ENCODE measurements around the gene ATP1A3.
A peak's percentile ranks its signal among the peaks of the same experiment; 100 is the strongest.
"Not testable (repeated sequence)": the region's sequence is repeated elsewhere in the genome, so short reads cannot be mapped to it uniquely, and the experiment has no call there.

Gene ATP1A3

GRCh38 chr19:42010245-42011126 is 16.5 kb upstream of the ATP1A3 start:
- no peak for DNase-seq

GRCh38 chr19:42006569-42006968 is 12.5 kb upstream of the ATP1A3 start:
- no peak for DNase-seq

GRCh38 chr19:42005504-42005903 is 11.5 kb upstream of the ATP1A3 start:
- DNase-seq = no peak

- DNase-seq = no peak
These were observed 9.7 kb upstream of the ATP1A3 start for GRCh38 chr19:42003506-42004294.

GRCh38 chr19:41999878-42000208 is 5.8 kb upstream of the ATP1A3 start:
- no peak for DNase-seq

- no peak for DNase-seq
These were observed 5.2 kb upstream of the ATP1A3 start for GRCh38 chr19:41999071-41999877.

GRCh38 chr19:41998246-41999020 is 4.4 kb upstream of the ATP1A3 start:
- DNase-seq = no peak

GRCh38 chr19:41997851-41998229 is 3.8 kb upstream of the ATP1A3 start:
- DNase-seq = no peak

GRCh38 chr19:41997121-41997850 is 3.3 kb upstream of the ATP1A3 start:
- DNase-seq = peak; percentile 20

GRCh38 chr19:41995959-41996797 is 2.1 kb upstream of the ATP1A3 start:
- no peak for DNase-seq

- DNase-seq = no peak
These were observed 1.2 kb upstream of the ATP1A3 start for GRCh38 chr19:41994994-41995958.

- no peak for DNase-seq
These were observed 516 bp upstream of the ATP1A3 start for GRCh38 chr19:41994521-41994971.

GRCh38 chr19:41991925-41992569 is 2.0 kb downstream of the ATP1A3 start:
- not testable (repeated sequence) for DNase-seq

GRCh38 chr19:41991025-41991424 is 3.0 kb downstream of the ATP1A3 start:
- DNase-seq = no peak

- no peak for DNase-seq
These were observed 3.4 kb downstream of the ATP1A3 start for GRCh38 chr19:41990615-41991014.

GRCh38 chr19:41990028-41990427 is 4.0 kb downstream of the ATP1A3 start:
- DNase-seq = no peak

GRCh38 chr19:41988947-41989346 is 5.1 kb downstream of the ATP1A3 start:
- DNase-seq = no peak

GRCh38 chr19:41987141-41987860 is 6.7 kb downstream of the ATP1A3 start:
- no peak for DNase-seq

Measured in activated effector memory CD4-positive, alpha-beta T cell treated with Interleukin-2 at 50 U/mL for 16 hours (primary cell).